Body of pancreas (tissue), 4 donors: Measurements from ENCODE around the gene APOBR. TPM values are rescaled to one million over a fixed set of nuclear protein-coding genes. Genes with fewer than 3 reads are reported as not detected.
A peak's percentile ranks its signal among the peaks of the same experiment; 100 is the strongest.
"Not testable (repeated sequence)": the region's sequence is repeated elsewhere in the genome, so short reads cannot be mapped to it uniquely, and the experiment has no call there.

ENCODE experiments used
- ATAC-seq: fragments of 150-250 bp; one replicate; pipeline ENCODE4 v1.9.1; 2016
- DNase-seq, 4 donors: peaks; one replicate each; pipeline ENCODE4 v3.0.0-alpha.2; 2019
- H3K27ac ChIP-seq, 4 donors: fragments of 200-600 bp; sonication (generic); 1 replicate in 3 of 4; 2 replicates in 1 of 4; pipeline versions ENCODE4 v1.5.1 to v1.6.1; 2016 to 2019; ENCODE audit warnings: mild to moderate bottlenecking in 1 of 4, mixed read lengths in 1 of 4, moderate library complexity in 1 of 4
- H3K27me3 ChIP-seq, 2 donors: fragments of 200-600 bp; sonication (generic); one replicate each; pipeline ENCODE4 v1.6.0; 2016; ENCODE audit warnings: mild to moderate bottlenecking in 1 of 2
- H3K36me3 ChIP-seq, 2 donors: fragments of 200-600 bp; sonication (generic); replicated peaks in 1 of 2; 2 replicates each; pipeline ENCODE4 v1.5.1; 2016; ENCODE audit warnings: low read depth in 2 of 2; ENCODE audit not compliant: insufficient read depth in 1 of 2
- H3K4me1 ChIP-seq: fragments of 200-600 bp; sonication (generic); one replicate; pipeline ENCODE4 v1.6.0; 2016
- H3K4me3 ChIP-seq, 2 donors: fragments of 200-600 bp; sonication (generic); 1 replicate in 1 of 2; 2 replicates in 1 of 2; pipeline ENCODE4 v1.5.1; 2016 to 2019
- H3K9me3 ChIP-seq, 3 donors: fragments of 200-600 bp; sonication (generic); 1 replicate in 2 of 3; 2 replicates in 1 of 3; pipeline ENCODE4 v1.5.1; 2016
- CTCF ChIP-seq, 7 experiments: fragments of 450-650 bp in 4 of 7; fragments of 200-600 bp in 3 of 7; sonication (generic) in 3 of 7; IDR thresholded peaks; one replicate each; pipeline ENCODE4 v1.5.1; 2016 to 2019; ENCODE audit warnings: antibody characterized with exemption in 7 of 7
- POLR2A ChIP-seq, 3 donors: fragments of 450-650 bp; IDR thresholded peaks; one replicate each; pipeline ENCODE4 v1.6.1; 2016; ENCODE audit warnings: antibody characterized with exemption in 3 of 3, mild to moderate bottlenecking in 2 of 3
- WGBS, 2 donors: methylation state at CpG; one replicate each; pipeline ENCODE4 v1.1.5; 2017; 5-methylcytosine and 5-hydroxymethylcytosine counted together
- intact Hi-C: fragments of 100-400 bp; cut with DNase I; formaldehyde crosslinking; loops from one replicate; pipeline ENCODE4 v1.15.1; 2023
- total RNA-seq, 2 donors: library from RNA; depleted of rRNA; stranded (reverse); fragments of >200 nt; gene quantifications; one replicate each; pipeline ENCODE4 v1.1.0, GENCODE V29; 2016

The APOBR gene
- total RNA-seq, 2 donors from 2014 or later = 1.0 to 2.0 TPM

GRCh38 chr16:28498666-28499381 lies 4.4 kb downstream of the APOBR start:
- TF ChIP-seq POLR2A (IDR thresholded peaks at IDR 0.05) (no peak), CTCF (IDR thresholded peaks at IDR 0.05) (no peak)
- 89 to 95% methylated on average over 11 to 15 of the region's 15 CpGs for WGBS, 2 donors
- ATAC-seq (no peak), DNase-seq (no peak)
- H3K4me1 ChIP-seq = no peaks in the 10 kb centered on the region
- H3K27me3 ChIP-seq = no peaks in the 10 kb centered on the region
- H3K36me3 ChIP-seq = no peaks in the 10 kb centered on the region
- H3K4me3 ChIP-seq = no peak overlapping the region
- H3K9me3 ChIP-seq = no peaks in the 10 kb centered on the region
- no peak overlapping the region for H3K27ac ChIP-seq
- intact Hi-C loops = loop anchor here (5.0 kb wide), 1 partner anchor 38 kb away; the partner anchor contains the start of gene NUPR1

- ATAC-seq (no peak), DNase-seq (no peak)
- H3K27me3 ChIP-seq = no peaks in the 10 kb centered on the region
- H3K4me3 ChIP-seq = no peak overlapping the region
- intact Hi-C loops = loop anchor here (5.0 kb wide), 1 partner anchor 37 kb away; the partner anchor contains the start of gene NUPR1
- TF ChIP-seq POLR2A (IDR thresholded peaks at IDR 0.05) (no peak), CTCF (IDR thresholded peaks at IDR 0.05) (no peak)
- no peaks in the 10 kb centered on the region for H3K9me3 ChIP-seq
- 72 to 76% methylated on average over 10 of the region's 10 CpGs for WGBS, 2 donors
- no peaks in the 10 kb centered on the region for H3K36me3 ChIP-seq
- H3K4me1 ChIP-seq = peaks cover 1% of the 10 kb centered on the region
- no peak overlapping the region for H3K27ac ChIP-seq
These were observed 5.4 kb downstream of the APOBR start for GRCh38 chr16:28499854-28500253.

GRCh38 chr16:28500476-28501180 lies 6.2 kb downstream of the APOBR start:
- DNase-seq = not testable (repeated sequence)

GRCh38 chr16:28501258-28502232 lies 7.1 kb downstream of the APOBR start:
- no peaks in the 10 kb centered on the region for H3K36me3 ChIP-seq
- H3K27me3 ChIP-seq = no peaks in the 10 kb centered on the region
- peaks cover 5% of the 10 kb centered on the region for H3K4me1 ChIP-seq
- WGBS, 2 donors = 80 to 84% methylated on average over 11 to 19 of the region's 19 CpGs
- no peak for ATAC-seq
- H3K9me3 ChIP-seq = no peaks in the 10 kb centered on the region
- TF ChIP-seq CTCF (IDR thresholded peaks at IDR 0.05) (no peak), POLR2A (IDR thresholded peaks at IDR 0.05) (no peak)
- intact Hi-C loops = no loop called here
- no peak overlapping the region for H3K4me3 ChIP-seq
- no peak for DNase-seq
- H3K27ac ChIP-seq = no peak overlapping the region

More at GRCh38 chr16:28500476-28501180, 6.2 kb downstream of the APOBR start:
- ATAC-seq, H3K36me3 ChIP-seq, H3K9me3 ChIP-seq, intact Hi-C loops, H3K27ac ChIP-seq, H3K4me1 ChIP-seq, H3K27me3 ChIP-seq, H3K4me3 ChIP-seq: not testable (repeated sequence)
- WGBS, 2 donors = 84 to 87% methylated on average over 18 of the region's 18 CpGs

- H3K9me3 ChIP-seq = no peaks in the 10 kb centered on the region
- H3K27ac ChIP-seq = no peak overlapping the region
- TF ChIP-seq CTCF (IDR thresholded peaks at IDR 0.05) (peak in 1 of 7 experiments; percentile 3), POLR2A (IDR thresholded peaks at IDR 0.05) (no peak)
- no peak for DNase-seq
- WGBS, 2 donors = 63 to 64% methylated on average over 2 of the region's 2 CpGs
- H3K4me1 ChIP-seq = peaks cover 5% of the 10 kb centered on the region
- intact Hi-C loops = no loop called here
- H3K4me3 ChIP-seq = no peak overlapping the region
- ATAC-seq = no peak
- H3K36me3 ChIP-seq = no peaks in the 10 kb centered on the region
- no peaks in the 10 kb centered on the region for H3K27me3 ChIP-seq
These were observed 7.8 kb downstream of the APOBR start for GRCh38 chr16:28502290-28502689.
